Neural progenitor cell (in vitro differentiated cells): Measurements from ENCODE around the gene CUBN. TPM values are rescaled to one million over a fixed set of nuclear protein-coding genes. Genes with fewer than 3 reads are reported as not detected.

Experiments
- DNase-seq: peaks from one replicate; pipeline ENCODE4 v3.0.0-alpha.2; 2016; ENCODE audit warnings: low spot score
- H2AFZ ChIP-seq: fragments of 200-600 bp; sonication (generic); replicated peaks from 2 replicates; pipeline ENCODE4 v1.6.1; 2016; ENCODE audit warnings: antibody characterized with exemption
- H3F3A ChIP-seq: fragments of 200-600 bp; sonication (generic); 2 replicates; pipeline ENCODE4 v1.6.1; 2016; ENCODE audit warnings: antibody characterized with exemption, low read depth
- H3K27ac ChIP-seq: fragments of 200-600 bp; sonication (generic); 2 replicates; pipeline ENCODE4 v1.5.1; 2016; ENCODE audit warnings: mild to moderate bottlenecking
- H3K27me3 ChIP-seq: fragments of 200-600 bp; sonication (generic); 2 replicates; pipeline ENCODE4 v1.6.1; 2016; ENCODE audit warnings: mild to moderate bottlenecking, moderate library complexity
- H3K36me3 ChIP-seq: fragments of 200-600 bp; sonication (generic); 2 replicates; pipeline ENCODE4 v1.5.1; 2016
- H3K4me1 ChIP-seq: fragments of 200-600 bp; sonication (generic); 2 replicates; pipeline ENCODE4 v1.6.1; 2016; ENCODE audit warnings: mixed run types
- H3K4me2 ChIP-seq: fragments of 200-600 bp; sonication (generic); 2 replicates; pipeline ENCODE4 v1.6.1; 2016
- H3K4me3 ChIP-seq: fragments of 200-600 bp; sonication (generic); 2 replicates; pipeline ENCODE4 v1.5.1; 2016
- H3K79me2 ChIP-seq: fragments of 200-600 bp; sonication (generic); 2 replicates; pipeline ENCODE4 v1.6.1; 2016; ENCODE audit warnings: low read depth
- H3K9ac ChIP-seq: fragments of 200-600 bp; sonication (generic); 2 replicates; pipeline ENCODE4 v1.6.1; 2016
- H3K9me3 ChIP-seq: fragments of 200-600 bp; sonication (generic); 2 replicates; pipeline ENCODE4 v1.5.1; 2016; ENCODE audit warnings: low read depth
- H4K20me1 ChIP-seq: fragments of 200-600 bp; sonication (generic); 2 replicates; pipeline ENCODE4 v1.6.1; 2016; ENCODE audit warnings: low read depth
- H3K27ac Mint-ChIP-seq: 3 replicates; pipeline ENCODE4 v1.8.0; 2021; ENCODE audit warnings: mixed read lengths
- H3K27me3 Mint-ChIP-seq: 2 replicates; pipeline ENCODE4 v1.8.0; 2022; ENCODE audit warnings: low read depth, mild to moderate bottlenecking, inconsistent platforms, moderate library complexity, mixed read lengths; ENCODE audit not compliant: insufficient read depth
- H3K36me3 Mint-ChIP-seq: 3 replicates; pipeline ENCODE4 v1.8.0; 2021; ENCODE audit warnings: mixed read lengths
- H3K4me1 Mint-ChIP-seq: 3 replicates; pipeline ENCODE4 v1.8.0; 2021; ENCODE audit warnings: mixed read lengths
- H3K4me3 Mint-ChIP-seq: 3 replicates; pipeline ENCODE4 v1.8.0; 2021; ENCODE audit warnings: mild to moderate bottlenecking, moderate library complexity, mixed read lengths
- H3K9me3 Mint-ChIP-seq: 3 replicates; pipeline ENCODE4 v1.8.0; 2020; ENCODE audit warnings: mixed read lengths
- CTCF ChIP-seq: fragments of 200-600 bp; sonication (generic); IDR thresholded peaks from 2 replicates; pipeline ENCODE4 v1.5.1; 2017; ENCODE audit warnings: antibody characterized with exemption, mild to moderate bottlenecking
- EZH2 ChIP-seq: fragments of 200-600 bp; sonication (generic); IDR thresholded peaks from 2 replicates; pipeline ENCODE4 v1.6.1; 2017; ENCODE audit warnings: antibody characterized with exemption, mild to moderate bottlenecking, moderate library complexity
- EZH2phosphoT487 ChIP-seq: fragments of 200-600 bp; sonication (generic); IDR thresholded peaks from 2 replicates; pipeline ENCODE4 v1.6.1; 2017; ENCODE audit warnings: antibody characterized with exemption
- total RNA-seq: library from RNA; depleted of rRNA; stranded (reverse); fragments of >200 nt; gene quantifications from 2 replicates; pipeline ENCODE4 v1.2.3, GENCODE V29; 2015; ENCODE audit warnings: low replicate concordance

Gene CUBN
- total RNA-seq, 1 donor from 2014 or later: 2.2 TPM

GRCh38 chr10:16933783-16934182 lies 195.8 kb downstream of the CUBN start:
- H3K9ac ChIP-seq: no peak overlapping the region
- H3F3A ChIP-seq: no peaks in the 10 kb centered on the region
- H3K9me3 Mint-ChIP-seq: peaks cover 10% of the 10 kb centered on the region
- H3K4me2 ChIP-seq: no peak overlapping the region
- peaks cover 5% of the 10 kb centered on the region for H3K27me3 Mint-ChIP-seq
- TF ChIP-seq EZH2phosphoT487 (no peak), CTCF (no peak), EZH2 (no peak)
- H3K4me3 Mint-ChIP-seq: no peak overlapping the region
- H2AFZ ChIP-seq: no peak overlapping the region
- no peak overlapping the region for H3K27ac ChIP-seq
- peaks cover 9% of the 10 kb centered on the region for H3K4me1 ChIP-seq
- H3K79me2 ChIP-seq: no peaks in the 10 kb centered on the region
- no peaks in the 10 kb centered on the region for H4K20me1 ChIP-seq
- peaks cover 13% of the 10 kb centered on the region for H3K36me3 Mint-ChIP-seq
- no peak overlapping the region for H3K4me3 ChIP-seq
- H3K27ac Mint-ChIP-seq: peak overlapping the region; percentile 16
- no peaks in the 10 kb centered on the region for H3K36me3 ChIP-seq
- no peak for DNase-seq
- H3K27me3 ChIP-seq: no peaks in the 10 kb centered on the region
- peaks cover 35% of the 10 kb centered on the region for H3K4me1 Mint-ChIP-seq
- no peaks in the 10 kb centered on the region for H3K9me3 ChIP-seq

GRCh38 chr10:16931930-16932329 lies 197.7 kb downstream of the CUBN start:
- Mint-ChIP-seq H3K36me3 (peaks cover 11% of the 10 kb centered on the region), H3K27me3 (peaks cover 3% of the 10 kb centered on the region), H3K4me1 (peaks cover 47% of the 10 kb centered on the region), H3K9me3 (peaks cover 10% of the 10 kb centered on the region), H3K4me3 (no peak overlapping the region), H3K27ac (peak overlapping the region; percentile 89)
- no peaks in the 10 kb centered on the region for H3K79me2 ChIP-seq
- no peak for DNase-seq
- no peak overlapping the region for H3K9ac ChIP-seq
- no peaks in the 10 kb centered on the region for H3K9me3 ChIP-seq
- no peaks in the 10 kb centered on the region for H3K27me3 ChIP-seq
- no peak overlapping the region for H3K27ac ChIP-seq
- H4K20me1 ChIP-seq: no peaks in the 10 kb centered on the region
- no peaks in the 10 kb centered on the region for H3K36me3 ChIP-seq
- no peaks in the 10 kb centered on the region for H3F3A ChIP-seq
- TF ChIP-seq EZH2phosphoT487: no peak
- no peak for TF ChIP-seq CTCF
- no peak for TF ChIP-seq EZH2
- peaks cover 12% of the 10 kb centered on the region for H3K4me1 ChIP-seq
- no peak overlapping the region for H3K4me3 ChIP-seq
- no peak overlapping the region for H3K4me2 ChIP-seq
- H2AFZ ChIP-seq: no peak overlapping the region

- peak overlapping the region; percentile 54 for H3K27ac Mint-ChIP-seq
- Histone ChIP-seq H3K79me2 (no peaks in the 10 kb centered on the region), H3K4me3 (no peak overlapping the region), H3K9me3 (no peaks in the 10 kb centered on the region), H3K4me1 (peaks cover 12% of the 10 kb centered on the region), H3K27me3 (no peaks in the 10 kb centered on the region), H4K20me1 (no peaks in the 10 kb centered on the region), H3K4me2 (no peak overlapping the region), H3K36me3 (no peaks in the 10 kb centered on the region), H2AFZ (no peak overlapping the region), H3F3A (no peaks in the 10 kb centered on the region), H3K9ac (no peak overlapping the region), H3K27ac (no peak overlapping the region)
- H3K36me3 Mint-ChIP-seq: peaks cover 16% of the 10 kb centered on the region
- peaks cover 3% of the 10 kb centered on the region for H3K27me3 Mint-ChIP-seq
- no peak overlapping the region for H3K4me3 Mint-ChIP-seq
- no peak for TF ChIP-seq EZH2phosphoT487
- TF ChIP-seq EZH2: no peak
- TF ChIP-seq CTCF: no peak
- peaks cover 53% of the 10 kb centered on the region for H3K4me1 Mint-ChIP-seq
- H3K9me3 Mint-ChIP-seq: peaks cover 17% of the 10 kb centered on the region
- DNase-seq: no peak
These were observed 199.1 kb downstream of the CUBN start for GRCh38 chr10:16930540-16930939.
